MV-4-11 (cell line): ENCODE results near the gene RCHY1.

Experiments used
- DNase-seq: peaks from one replicate; lab custom pipeline; 2025; lab: John Stamatoyannopoulos, UW

RCHY1 gene

DNA sequence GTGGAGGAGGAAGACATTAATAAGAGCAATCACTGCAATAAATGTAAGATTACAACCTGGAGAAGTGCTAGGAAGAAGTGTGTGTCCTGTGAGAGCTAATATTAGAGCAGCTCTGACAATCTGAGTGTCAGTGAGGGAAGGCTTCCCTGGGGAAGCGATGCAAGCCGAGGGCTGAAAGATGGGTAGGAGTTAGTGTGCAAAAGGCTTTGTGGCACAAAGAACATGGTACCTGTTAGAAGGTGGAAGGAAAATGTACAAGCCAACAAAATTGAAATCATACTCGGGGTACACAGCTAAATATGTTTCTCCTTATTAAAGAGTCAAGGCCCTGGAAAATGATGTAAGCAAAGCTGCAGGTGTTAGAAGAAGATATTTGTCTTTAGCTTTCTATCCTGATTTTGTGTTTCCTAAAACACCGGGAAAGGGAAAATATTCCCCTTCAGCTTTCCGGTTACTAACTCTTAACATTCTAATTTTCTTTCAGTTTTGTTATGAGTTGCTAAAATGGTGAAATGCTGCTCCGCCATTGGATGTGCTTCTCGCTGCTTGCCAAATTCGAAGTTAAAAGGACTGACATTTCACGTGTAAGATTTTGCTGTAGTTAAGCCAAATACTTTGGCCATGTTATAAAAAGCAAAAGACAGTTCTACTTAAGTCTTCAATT is 878 bp upstream of the RCHY1 start:
- DNase-seq = peak; percentile 24

DNA sequence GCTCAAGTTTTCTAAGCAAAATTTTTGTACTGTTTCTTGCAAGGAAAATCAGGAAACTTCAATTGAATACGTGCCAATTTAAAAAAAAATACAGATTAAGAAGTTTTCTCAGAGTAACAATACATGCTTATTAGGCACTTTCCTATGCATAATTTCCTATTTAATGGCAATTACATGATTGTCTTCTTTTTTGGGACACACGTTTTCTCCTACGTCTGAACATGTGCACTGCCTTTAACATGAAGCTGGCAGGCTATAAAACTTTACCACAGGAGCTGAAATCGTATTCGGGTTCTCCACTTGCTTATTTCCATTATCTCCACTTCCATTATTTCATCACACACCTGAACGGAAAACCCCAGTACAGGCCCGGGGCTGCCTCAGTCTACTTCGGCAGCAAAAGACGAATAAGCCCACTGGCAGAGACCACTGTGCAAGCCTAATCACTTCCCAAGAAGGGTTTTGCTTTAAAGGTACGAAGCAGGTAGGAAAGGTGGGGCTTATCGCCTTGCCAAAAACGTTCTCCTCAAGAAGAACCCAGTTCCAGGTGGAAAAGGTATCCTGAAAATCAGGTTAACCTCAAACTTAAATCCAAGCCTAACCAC is 575 bp downstream of the RCHY1 start:
- no peak for DNase-seq

DNA sequence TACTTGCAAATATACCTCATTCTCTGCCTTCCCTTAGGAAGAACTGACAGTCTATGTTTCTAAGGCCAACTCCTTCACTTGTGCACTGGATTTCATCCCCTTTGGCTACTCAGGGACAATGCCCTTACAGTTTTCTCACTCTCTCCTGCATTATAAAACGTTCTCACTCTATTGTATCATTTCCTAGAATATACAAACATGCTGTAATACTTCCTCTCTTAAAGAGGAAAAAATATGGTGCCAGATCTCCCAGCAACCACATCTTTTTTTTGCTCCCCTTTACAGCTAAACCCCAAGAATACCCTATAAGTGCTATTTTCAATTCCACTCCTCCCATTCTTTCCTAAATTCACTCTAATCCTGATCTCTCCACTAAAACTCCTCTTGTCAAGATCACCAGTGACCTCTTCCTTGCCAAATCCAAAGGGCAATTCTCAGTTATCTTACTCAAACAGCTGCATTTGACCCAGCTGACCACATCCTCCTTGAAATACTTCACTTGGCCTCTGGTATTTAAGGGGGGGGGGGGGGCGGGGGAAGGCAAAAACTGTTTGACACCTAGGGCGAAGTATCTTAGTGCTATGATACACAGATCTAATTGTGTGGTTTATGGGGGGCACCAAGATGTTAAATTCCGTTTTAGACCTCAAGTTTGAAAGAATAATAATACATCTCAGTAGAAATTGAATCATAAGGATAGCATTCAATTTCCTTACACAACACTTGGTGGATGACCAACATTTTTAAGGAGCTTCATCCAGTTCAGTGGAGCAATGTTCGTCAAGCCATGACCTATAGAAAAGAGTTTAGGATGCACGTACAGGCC is 1.6 kb downstream of the RCHY1 start:
- peak; percentile 81 for DNase-seq

DNA sequence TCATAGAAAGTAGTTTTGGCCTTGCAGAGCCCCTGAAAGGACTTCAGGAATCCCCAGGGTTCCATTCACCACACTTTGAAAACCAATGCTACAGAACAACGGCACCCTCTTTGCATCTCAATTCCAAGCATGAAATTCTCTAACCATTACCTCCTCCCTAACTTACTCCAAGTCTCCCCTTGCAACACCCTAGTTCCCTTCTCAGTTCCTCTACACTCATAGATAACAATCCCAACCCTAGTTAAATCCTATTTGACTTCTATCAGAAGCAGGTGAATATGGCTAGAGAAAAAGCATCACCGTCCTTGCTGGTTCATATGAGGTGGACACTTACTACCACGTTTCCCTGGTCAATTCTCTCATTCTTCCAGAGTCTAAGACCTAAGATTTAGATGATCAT is 2.4 kb downstream of the RCHY1 start:
- DNase-seq = peak; percentile 26

DNA sequence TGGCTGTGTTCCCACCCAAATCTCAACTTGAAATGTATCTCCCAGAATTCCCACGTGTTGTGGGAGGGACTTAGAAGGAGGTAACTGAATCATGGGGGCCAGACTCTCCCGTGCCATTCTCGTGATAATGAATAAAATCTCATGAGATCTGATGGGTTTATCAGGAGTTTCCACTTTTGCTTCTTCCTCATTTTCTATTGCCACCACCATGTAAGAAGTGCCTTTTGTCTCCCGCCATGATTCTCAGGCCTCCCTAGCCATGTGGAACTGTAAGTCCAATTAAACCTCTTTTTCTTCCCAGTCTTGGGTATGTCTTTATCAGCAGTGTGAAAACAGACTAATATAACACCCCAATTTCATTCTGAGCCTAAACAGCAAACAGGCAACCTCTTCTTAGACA is 4.6 kb downstream of the RCHY1 start:
- DNase-seq = peak; percentile 4

DNA sequence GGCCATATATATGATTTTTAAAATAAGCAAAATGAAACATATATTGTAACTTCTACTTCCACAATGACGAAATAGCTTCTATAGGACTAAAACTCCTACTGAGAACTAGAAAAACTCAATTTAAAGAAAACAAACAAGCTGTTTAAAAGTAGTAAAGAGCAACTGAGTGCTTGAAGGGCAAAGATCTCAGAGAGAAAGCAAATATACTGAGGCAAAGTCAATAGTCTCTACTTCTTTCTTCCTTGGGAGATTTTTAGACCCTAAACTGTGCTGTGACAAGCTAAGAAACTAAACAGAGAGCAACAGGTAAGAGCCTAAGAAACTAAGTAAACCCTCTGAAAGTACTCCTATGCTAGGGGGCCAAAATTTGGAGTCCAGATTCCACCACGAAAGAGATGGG is 8.6 kb downstream of the RCHY1 start:
- no peak for DNase-seq

DNA sequence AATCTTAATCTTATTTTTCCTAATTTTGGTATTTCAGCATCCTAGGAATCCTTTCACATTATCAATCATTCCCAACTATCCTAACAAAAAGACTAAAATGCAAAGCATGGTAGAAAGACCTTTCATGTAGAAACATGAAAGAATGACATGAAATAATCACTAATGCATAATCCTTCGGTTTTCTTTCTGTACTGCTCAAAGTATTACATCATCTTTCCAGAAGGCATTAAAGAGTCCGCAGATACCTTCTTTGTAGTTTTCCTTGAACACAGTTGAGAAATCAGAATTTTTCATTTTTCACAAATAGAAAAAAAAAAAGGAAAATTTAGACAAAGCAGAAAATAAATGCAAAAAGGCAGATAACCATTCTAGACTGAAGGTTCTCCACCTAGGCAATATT is 11.5 kb downstream of the RCHY1 start:
- DNase-seq = no peak

DNA sequence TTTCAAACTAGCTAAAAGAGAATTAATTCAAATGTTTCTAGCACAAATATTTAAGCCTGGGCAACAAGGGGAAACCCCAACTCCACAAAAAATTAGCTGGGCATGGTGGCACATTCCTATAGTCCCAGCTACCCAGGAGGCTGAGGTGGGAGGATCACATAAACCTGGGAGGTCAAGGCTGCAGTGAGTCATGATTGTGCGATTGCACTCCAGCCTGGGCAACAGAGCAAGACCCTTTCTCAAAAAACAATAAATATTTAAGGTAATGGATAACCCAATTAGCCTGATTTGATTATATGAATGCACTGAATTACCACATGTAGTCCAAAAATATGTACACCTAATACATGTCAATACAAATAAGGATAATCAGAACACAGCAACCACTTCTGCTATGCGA is 14.3 kb downstream of the RCHY1 start:
- no peak for DNase-seq

DNA sequence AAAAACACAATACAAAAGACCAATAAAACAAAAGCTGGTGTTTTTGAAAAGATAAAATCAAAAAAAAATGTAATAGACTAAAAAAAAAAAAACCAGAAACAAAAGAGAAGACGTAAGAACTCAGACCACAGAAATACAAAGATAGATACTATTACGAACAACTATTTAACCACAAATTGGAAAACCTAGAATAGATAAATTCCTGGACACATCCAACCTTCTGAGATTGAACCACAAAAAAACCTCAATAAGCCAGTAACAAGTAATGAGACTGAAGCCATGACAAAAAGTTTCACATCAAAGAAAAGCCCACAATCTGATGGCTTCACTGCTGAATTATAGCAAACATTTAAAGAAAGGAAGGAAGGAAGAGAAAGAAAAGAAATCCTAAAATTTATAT is 16.2 kb downstream of the RCHY1 start:
- no peak for DNase-seq

DNA sequence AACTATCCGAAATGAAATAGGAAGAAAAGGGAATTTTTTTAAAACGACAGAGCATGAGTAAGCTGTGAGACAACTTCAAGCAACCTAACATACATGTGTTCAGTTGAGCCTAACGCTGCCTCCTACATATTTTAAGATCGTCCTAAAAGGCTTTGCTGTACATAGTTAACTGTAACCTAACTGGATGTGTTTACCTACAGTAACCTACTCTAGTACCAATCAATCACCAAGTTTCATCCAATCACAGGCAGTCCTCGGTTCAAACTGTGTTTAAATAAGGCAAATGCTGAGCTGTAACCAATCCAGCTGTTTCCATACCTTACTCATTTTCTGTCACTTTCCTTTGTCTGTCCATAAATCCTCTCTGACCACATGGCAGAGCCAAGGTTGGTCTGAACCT is 17.1 kb downstream of the RCHY1 start:
- DNase-seq = no peak

DNA sequence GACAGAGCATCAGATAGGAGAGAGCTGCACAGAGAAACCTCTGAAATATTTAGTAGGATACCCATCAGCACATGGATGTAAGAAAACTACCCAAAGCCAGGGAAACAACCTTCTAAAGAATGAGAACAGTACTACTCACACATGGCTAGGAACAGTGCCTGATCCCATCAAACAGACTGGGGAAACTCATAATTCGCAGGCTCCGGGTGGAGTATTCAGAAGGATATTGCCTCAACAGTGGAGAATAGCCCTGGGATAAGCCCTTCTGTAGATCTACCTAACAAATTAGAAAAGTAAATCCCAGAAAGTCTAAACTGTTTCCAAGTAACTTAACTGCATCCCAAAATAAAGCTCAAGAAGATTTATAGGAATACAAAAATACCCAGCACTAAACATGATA is 17.8 kb downstream of the RCHY1 start:
- DNase-seq = no peak

DNA sequence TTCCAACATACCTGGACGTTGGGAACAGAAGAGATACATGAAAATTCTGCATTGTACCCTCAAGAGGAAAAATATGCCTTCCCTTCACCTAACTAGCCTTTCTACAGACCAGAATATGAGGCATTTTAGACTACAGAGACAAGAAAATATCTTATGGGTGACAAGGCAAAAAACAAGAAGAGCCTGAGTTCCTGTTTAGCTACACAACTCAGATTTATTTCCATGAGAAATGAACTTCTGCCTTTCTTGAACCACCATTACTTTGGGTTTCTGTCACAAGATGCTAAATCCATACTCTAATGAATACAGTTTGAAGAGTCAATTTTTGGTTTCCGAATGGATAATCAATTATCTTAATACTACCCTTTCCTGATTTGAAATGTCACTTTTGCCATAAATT is 18.7 kb downstream of the RCHY1 start:
- DNase-seq = peak; percentile 46

DNA sequence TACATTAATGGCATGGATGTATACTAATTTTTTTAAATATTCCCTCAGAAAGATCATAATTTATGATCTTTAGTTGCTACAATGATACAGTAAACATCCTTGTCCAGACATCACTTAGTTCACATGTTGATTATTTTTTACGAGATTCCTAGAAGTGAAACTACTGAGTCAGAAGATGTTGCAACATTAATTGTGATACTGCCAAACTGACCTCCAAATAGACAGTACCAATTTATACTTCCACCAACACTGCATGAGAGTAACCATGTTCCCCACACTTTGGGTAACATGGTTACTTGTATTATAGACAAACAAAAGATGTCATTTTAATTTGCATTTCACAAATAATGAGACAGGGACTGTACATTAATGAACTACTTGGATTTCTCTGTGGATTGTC is 19.6 kb downstream of the RCHY1 start:
- DNase-seq = peak; percentile 79

DNA sequence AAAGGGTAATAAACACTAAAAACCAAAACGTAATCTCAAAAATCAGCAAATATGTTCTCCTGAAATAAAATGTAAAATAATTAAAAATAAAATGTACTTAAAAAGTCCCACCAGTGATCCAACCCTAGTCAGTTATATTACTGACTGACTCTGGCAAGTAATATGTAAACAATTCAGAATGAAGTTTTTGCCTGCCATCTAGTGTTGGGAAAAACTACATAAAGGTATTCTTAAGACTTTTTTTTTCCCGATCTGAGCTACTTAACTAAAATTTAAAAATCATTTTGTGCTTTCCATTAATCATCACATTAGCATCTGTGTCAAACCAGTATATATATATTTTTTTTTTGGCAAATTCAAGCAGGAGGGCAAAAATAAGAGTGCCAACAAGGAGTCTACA is 24.0 kb downstream of the RCHY1 start:
- DNase-seq = peak; percentile 2

DNA sequence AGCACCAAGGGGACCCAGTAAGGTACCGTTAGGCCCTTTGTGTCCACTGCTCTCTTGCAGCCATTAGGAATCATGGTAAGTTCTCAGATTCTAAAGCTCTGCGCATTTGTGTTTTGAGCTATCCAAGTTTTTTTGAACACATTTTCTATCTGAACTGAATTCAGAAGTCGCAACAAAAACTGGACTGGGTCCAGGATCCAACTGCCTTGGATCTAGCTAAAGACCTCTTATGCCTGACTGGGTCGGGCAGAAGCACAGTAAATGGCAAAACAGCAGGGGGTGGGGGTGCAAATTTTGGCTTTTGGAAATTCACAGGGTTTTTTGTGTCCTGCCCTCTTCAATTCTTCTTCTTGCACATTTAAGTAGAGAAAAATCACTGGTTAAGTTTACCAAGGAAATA is 30.0 kb downstream of the RCHY1 start:
- DNase-seq = no peak

DNA sequence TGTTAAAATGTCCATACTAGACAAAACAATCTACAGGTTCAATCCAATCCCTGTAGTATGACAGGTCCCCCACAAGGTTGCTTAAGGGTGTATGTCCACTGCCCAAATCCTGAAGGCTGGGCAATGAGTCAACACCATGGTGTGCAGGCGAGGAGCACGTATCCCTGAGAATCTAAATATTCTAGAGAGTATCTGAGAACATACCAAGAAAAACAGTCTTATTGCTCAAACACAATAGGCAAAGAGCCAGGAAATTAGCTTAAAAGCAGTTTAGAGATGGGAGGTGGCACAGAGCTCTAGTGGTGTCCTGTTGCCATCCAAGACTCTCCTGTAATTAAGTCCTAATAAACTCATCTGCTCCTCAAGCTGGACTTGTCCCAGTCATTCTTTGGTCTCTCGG is 37.0 kb downstream of the RCHY1 start:
- no peak for DNase-seq

DNA sequence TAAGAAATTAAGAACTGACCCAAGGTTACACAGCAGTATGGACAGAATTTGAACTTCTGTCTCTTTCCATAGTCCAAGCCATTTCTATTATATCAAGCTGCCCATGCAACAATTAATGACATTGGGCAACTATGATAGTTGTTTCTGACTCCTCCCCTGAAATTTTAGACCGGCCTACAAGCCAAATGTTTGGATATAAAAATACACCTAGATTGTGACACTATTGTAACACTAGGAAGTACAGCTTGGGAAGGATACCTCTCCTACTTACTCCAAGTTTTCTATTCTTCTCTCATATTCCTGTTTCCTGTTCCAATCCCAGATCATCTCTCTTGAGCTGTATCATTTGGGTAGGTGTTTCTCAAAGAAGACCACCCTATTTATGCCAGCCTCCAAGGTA is 43.5 kb downstream of the RCHY1 start:
- no peak for DNase-seq

DNA sequence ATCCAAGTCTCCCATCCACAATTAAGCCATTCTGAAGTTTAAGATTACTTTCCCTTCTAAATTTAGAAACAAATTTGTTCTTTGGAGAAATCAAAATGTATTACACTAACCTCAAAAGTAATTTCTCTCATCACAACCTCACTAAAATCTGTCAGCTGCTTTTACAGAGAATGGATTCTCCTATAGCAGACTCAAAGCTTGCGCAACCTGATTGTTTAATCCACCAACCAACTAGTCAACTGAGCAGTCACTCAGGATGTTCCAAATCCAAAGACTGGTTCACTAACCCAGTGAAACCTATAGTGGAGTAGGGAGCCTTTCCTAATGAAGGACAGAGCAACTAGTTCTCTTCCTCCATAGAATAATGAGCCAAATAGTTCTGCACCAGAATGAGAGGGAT is 44.3 kb downstream of the RCHY1 start:
- DNase-seq = no peak

DNA sequence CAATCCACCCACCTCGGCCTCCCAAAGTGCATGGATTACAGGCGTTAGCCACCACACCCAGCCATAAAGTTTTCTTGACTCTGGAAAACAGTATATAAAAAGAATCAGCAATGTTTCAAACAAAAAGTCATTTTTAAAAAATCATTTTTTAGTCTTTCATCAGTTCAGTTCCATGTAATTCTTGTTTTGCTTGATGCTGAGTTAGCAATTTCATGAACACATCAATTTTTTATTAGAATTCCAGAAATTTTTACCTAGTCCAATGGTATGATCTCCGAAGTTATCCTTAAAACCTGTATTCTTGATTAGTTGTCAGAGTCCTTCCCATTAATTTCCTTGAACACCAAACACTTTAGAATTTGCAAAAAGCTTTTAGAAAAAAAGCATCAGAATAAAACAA is 56.8 kb downstream of the RCHY1 start:
- no peak for DNase-seq

DNA sequence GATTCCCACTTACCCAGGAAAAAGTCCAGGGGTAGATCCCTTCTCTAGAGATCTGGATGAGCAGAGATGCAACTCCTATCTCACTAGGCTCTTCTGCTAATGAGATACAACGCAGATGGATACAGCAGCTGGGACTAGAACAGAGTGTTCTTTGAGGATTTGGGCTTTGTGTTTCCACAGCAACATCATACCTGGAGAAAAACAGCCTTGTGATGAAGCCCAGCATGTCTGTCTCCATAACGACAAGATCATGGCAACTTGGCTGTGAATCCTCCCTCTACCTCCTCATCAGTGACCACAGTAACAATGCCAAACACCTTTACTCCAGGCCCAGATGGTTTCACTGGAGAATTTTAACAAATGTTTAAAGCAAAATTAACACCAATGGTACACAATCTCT is 80.1 kb downstream of the RCHY1 start:
- DNase-seq = no peak

DNA sequence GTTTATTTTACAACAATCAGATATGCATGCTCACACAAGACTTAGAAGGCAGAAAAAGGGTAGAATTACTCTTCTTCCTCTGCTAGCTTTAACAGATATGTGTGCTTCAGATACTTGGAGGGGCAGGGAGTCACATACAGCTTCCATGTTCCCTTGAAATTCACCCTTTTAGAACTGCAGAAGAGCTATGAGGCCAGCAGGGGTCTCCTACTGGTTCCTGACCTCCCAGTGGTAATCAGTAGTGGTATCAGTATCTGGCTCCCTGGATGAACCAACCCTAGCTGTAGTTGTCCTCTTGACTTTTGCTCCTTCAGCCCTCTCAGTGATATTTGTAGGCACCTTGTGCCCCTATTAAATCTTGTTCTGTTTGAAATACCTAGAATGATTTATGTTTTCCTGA is 81.5 kb downstream of the RCHY1 start:
- DNase-seq = no peak

DNA sequence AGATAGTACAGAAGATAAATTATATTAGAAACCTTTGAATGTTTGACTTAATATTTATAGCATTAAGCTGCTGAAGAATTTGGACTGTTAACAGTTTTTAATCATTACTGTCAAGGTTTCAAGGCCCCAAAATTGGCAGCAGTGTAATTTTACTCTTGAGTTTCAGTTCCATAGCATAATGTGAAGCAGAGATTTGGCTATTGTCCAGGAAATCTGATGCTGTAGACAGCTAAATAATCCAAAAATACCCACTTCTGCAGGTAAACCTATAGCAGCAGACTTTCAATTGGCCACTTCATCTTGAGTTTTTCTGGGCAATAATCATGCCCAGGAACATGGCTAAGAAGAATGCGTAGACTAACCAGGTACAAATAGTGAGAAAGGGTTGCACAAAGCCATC is 85.0 kb downstream of the RCHY1 start:
- DNase-seq = no peak
